C4-2B (cell line): Measurements from ENCODE around the gene PLAGL1.

Experiments used
- H3K27ac ChIP-seq: fragments of 450-650 bp; 2 replicates; pipeline ENCODE4 v1.5.1; 2017
- CTCF ChIP-seq: fragments of 450-650 bp; conservative IDR thresholded peaks from 2 replicates; pipeline ENCODE4 v1.5.1; 2017; ENCODE audit warnings: mild to moderate bottlenecking
- ZFX ChIP-seq: fragments of 450-650 bp; IDR thresholded peaks from 2 replicates; pipeline ENCODE4 v1.6.1; 2017

Gene PLAGL1

GRCh38 chr6:143902827-143903226 lies 105.2 kb downstream of the PLAGL1 start:
- TF ChIP-seq ZFX (no peak), CTCF (no peak)
- no peak overlapping the region for H3K27ac ChIP-seq

- no peak for TF ChIP-seq ZFX
- no peak for TF ChIP-seq CTCF
- no peak overlapping the region for H3K27ac ChIP-seq
Measured at GRCh38 chr6:143901885-143902750, 105.9 kb downstream of the PLAGL1 start.

GRCh38 chr6:143900358-143900757 lies 107.7 kb downstream of the PLAGL1 start:
- H3K27ac ChIP-seq: no peak overlapping the region
- TF ChIP-seq CTCF (no peak), ZFX (no peak)

GRCh38 chr6:143896126-143896860 lies 111.8 kb downstream of the PLAGL1 start:
- H3K27ac ChIP-seq: no peak overlapping the region
- TF ChIP-seq CTCF (no peak), ZFX (no peak)

GRCh38 chr6:143894655-143895054 lies 113.4 kb downstream of the PLAGL1 start:
- no peak for TF ChIP-seq CTCF
- no peak for TF ChIP-seq ZFX
- no peak overlapping the region for H3K27ac ChIP-seq
